ENCODE results near the gene ZNF30.
"Not testable (repeated sequence)": the region's sequence is repeated elsewhere in the genome, so short reads cannot be mapped to it uniquely, and the experiment has no call there.

ZNF30 gene

DNA sequence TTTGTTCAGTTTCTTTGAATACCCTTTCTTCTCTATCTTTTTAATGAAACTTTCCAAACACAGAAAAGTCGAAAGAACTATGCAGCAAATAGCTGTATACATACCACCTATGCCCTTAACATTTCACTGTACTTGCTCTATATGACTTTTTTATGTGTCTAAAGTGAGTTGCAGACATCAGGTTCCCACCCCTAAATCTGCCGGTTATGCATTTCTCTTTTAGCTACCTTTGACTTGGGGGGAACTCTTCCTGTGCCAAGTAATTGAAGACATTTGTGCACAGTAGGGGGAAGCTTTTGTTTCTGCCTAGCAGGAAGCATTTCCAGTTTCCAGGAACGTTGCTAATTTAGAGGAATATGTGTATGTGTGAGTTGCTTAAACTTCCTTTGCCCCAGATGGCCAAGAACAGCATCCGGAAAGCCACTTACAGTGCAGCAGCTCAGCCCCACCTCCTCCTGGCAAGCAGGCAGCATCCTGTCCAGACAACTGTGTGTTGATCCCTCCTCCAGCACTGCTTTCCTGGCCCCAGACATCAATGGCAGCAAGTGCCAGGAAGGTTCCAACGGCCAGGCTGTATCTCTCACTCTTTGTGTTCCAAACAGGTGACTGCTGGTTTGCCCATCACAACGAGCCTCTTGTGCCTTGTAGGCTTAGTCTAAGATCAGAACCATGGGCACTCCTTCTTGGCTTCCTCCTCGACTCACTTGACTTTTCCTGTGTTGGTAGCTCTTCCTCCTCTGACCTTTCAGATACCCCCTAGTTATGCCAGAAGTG is 58.7 kb downstream of the ZNF30 start:
- peak; percentile 28 for DNase-seq (ENCODE audit: low spot score)

DNA sequence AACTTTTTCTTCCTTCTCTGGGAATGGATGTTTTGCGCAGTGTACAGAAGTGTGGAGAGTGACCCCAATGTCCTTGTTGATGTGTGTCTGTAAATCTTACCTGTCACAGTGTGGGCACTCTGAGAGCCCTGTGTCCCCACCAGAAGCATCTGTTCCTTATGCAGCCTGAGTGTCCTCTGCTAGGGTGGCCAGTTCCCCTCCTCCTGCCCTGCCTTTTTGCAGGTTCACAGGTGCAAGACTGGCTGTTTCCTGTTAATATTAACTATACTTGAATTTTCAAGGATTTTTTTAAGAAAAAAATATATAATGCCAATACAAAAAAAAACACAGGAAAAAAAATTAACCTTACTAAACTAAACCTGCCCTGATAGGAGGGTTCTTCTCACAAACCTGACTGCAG is 61.4 kb downstream of the ZNF30 start:
- no peak for DNase-seq (ENCODE audit: low spot score)

DNA sequence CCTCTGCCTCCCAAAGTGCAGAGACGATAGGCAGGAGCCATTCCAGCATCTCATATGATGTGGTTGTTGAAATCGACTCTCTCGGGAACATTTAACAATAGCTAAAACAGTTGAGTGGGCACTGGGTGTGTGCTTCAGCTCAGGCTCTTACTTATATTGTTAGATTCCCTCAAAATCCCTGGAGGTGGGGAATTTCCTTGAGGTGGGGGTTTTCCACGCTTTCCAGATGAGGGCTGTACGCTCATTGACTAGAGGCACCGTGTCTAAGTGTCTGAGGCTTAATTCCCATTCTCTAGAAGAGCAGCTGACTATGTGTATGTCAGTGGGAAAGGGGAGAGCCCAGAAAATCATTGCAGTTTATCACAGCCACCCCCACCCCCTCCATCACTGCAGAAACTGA is 62.6 kb downstream of the ZNF30 start:
- DNase-seq (ENCODE audit: low spot score), result no peak

DNA sequence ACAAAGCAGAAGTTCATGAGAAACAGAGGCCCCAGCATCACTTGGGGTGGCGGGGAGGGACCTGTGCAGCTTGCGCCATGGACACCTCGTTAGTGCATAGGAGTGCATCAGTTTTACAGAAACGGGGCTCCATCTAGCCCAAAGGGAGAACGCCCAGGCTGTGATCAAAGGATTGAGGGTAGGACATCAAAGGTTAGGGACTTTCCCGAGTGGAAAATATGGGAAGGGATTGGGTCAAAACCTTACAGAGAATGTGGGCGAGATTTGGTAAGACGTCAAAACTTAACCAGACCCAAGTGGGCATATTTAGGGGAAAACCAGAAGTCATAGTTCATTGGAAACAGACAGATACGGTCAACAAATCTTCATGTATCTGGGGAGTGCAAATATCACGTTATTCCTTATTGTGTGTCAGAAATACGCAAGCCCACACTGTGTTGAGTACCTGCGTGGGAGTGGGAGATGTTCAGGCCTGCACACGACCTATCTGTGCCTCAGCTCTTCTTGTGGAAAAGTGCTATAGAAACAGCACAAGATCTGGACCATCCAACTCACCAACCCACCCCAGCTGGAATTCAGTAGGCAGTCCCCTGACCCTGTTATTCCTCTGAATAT is 64.0 kb downstream of the ZNF30 start:
- DNase-seq (ENCODE audit: low spot score), result no peak

DNA sequence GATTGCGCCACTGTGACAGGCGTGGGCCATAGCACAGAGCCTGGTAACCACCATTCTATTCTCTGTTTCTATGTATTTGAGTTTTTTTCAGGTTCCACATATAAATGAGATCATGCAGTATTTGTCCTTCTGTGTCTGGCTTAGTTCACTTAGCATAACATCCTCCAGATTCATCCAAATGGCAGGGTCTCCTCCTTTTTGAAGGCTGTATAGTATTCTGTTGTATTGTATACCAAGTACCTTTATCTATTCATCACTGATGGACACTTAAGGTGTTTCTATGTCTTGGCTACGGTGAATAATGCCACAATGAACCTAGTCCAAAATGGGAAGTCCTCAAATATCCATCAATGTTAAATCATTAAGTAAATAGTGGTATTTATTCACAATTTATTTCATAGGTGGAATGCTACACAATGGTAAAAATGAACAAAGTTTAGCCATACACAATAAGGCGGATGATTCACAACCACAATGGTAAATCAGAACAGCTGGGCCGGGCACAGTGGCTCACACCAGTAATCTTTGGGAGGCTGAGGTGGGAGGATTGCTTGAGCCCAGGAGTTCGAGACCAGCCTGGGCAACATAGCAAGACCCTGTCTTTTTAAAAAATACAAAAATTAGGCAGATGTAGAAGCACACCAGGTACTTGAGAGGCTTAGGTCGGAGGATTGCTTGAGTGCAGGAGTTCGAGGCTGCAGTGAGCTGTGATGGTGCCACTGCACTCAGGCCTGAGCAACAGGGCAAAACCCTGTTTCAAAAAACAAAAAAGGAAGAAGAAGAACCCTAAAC is 65.0 kb downstream of the ZNF30 start:
- DNase-seq (ENCODE audit: low spot score), result no peak

DNA sequence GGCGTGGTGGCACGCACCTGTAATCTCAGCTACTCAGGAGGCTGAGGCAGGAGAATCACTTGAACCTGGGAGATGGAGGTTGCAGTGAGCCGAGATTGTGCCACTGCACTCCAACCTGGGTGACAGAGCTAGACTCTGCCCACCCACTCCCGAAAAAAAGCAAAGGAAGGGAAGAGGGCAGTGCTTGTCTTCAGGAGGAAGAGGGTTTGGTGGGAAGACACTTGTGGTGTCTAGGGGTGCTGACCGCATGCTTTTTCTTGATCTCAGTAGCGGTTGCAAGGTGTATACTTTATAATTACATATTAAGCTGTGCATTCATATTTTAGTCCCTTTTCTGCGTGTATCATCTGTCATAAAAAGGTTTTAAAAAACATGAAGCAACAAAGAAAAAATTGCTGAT is 65.9 kb downstream of the ZNF30 start:
- DNase-seq (ENCODE audit: low spot score), result not testable (repeated sequence)

DNA sequence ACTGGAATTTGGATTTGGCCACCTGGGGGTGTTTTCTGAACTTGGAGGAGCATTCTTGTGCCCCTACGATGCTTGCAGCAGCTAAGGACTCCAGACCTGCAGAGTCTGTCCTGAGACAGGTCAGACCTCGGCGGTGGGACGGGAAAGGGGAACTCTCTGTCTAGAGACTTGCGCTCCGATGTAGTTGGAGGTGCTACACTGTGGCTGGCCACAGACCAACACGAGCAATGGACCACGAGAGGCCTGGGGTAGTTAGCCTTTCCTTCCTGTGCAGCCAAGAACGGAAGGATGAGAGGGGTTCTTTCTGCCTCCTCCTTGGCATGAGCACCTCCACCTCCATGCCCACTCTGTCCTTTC is 67.6 kb downstream of the ZNF30 start:
- DNase-seq (ENCODE audit: low spot score), result no peak

Measured in Ammon's horn (tissue), 1 donor.